Activated B cell treated with CpG ODN at 0.5 μM for 24 hours (primary cell): Measurements from ENCODE around the gene ZMYND15. TPM values are rescaled to one million over a fixed set of nuclear protein-coding genes. Genes with fewer than 3 reads are reported as not detected.

Experiments
- ATAC-seq: fragments of 200-7000 bp; cut with Tn5 transposase; one replicate; pipeline ENCODE4 v1.10.0; 2021; ENCODE audit warnings: low read depth, mild to moderate bottlenecking, moderate library complexity
- CTCF ChIA-PET: fragments of 350-600 bp; sonication (Branson Sonifier 250); formaldehyde crosslinking; loops from one replicate; lab custom pipeline; 2021; ENCODE audit warnings: antibody characterized with exemption; lab: Charles Lee
- POLR2A ChIA-PET: fragments of 350-600 bp; sonication (Branson Sonifier 250); formaldehyde crosslinking; loops from one replicate; lab custom pipeline; 2021; ENCODE audit warnings: antibody characterized with exemption; lab: Charles Lee
- DNase-seq: peaks from one replicate; pipeline ENCODE4 v3.0.0; 2022
- H3K27ac Mint-ChIP-seq: one replicate; pipeline ENCODE4 v1.8.0; 2020; ENCODE audit warnings: mixed read lengths
- H3K27me3 Mint-ChIP-seq: one replicate; pipeline ENCODE4 v1.8.0; 2021; ENCODE audit warnings: mixed read lengths
- H3K36me3 Mint-ChIP-seq: one replicate; pipeline ENCODE4 v1.8.0; 2021; ENCODE audit warnings: low read depth, mixed read lengths
- H3K4me1 Mint-ChIP-seq: one replicate; pipeline ENCODE4 v1.8.0; 2021; ENCODE audit warnings: mixed read lengths
- H3K4me3 Mint-ChIP-seq: one replicate; pipeline ENCODE4 v1.8.0; 2020; ENCODE audit warnings: mild to moderate bottlenecking, mixed read lengths
- H3K9me3 Mint-ChIP-seq: one replicate; pipeline ENCODE4 v1.8.0; 2020; ENCODE audit warnings: mixed read lengths
- intact Hi-C: fragments of 100-400 bp; cut with micrococcal nuclease; formaldehyde crosslinking; loops from one replicate; pipeline ENCODE4 v1.15.1; 2024
- total RNA-seq: library from RNA; stranded (reverse); gene quantifications from 2 replicates; pipeline ENCODE4 v1.2.3, GENCODE V29; 2022
- TF ChIP-seq, protein P1 (sequence below): fragments of 200-600 bp; IDR thresholded peaks from one replicate; pipeline ENCODE4 v1.8.0; 2022; ENCODE audit warnings: antibody characterized with exemption, mild to moderate bottlenecking

Gene ZMYND15
- total RNA-seq, 1 donor from 2014 or later: 0.31 TPM

DNA sequence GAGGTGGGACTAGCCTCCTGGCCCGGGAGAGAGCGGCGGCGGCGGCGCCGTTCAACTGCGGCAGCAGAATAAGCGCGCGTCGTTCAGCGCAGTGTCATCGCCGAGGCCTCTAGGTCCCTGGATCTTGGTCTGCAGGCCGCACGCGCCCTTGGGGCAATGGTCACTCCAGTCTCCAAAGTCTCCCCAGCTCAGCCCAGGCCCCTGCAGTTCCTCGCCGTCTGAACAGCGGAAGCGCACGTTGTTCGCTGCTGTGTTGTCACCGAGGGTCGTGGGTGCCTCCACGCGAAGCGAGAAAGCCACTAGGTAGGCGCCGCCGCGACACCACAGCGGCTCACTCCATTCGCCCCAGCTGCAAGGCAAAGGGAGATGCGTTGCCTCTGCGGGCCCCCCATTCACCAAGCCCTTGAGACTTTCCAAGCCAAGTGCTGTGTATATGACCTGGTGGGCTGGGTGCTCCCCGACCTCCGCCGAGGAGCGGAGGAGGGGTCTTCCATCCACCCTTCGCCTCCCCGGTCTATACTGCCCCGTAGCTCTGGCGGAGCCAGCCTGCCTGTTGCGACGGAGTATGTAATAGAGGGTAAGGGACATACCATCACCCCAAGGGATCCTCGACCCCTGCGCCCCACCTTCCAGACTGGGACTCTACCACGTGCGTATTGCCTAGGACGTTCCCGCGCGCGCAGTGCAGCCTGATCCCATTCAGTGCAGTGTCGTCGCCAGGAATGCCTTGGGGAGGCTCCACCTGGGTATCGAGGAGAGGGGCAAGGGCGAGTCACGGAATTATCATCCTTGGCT is 45.9 kb downstream of the ZMYND15 start:
- intact Hi-C loops: loop anchor here (1.0 kb wide), 1 partner anchor 75 kb away; the partner anchor contains the start of gene ARRB2
- Mint-ChIP-seq H3K4me1 (peaks cover 14% of the 10 kb centered on the region), H3K9me3 (no peaks in the 10 kb centered on the region), H3K27ac (no peak overlapping the region), H3K36me3 (no peaks in the 10 kb centered on the region), H3K4me3 (peak overlapping the region; percentile 28), H3K27me3 (peaks cover 36% of the 10 kb centered on the region)
- DNase-seq (no peak), ATAC-seq (no peak)
- ChIA-PET CTCF (no interaction called here), POLR2A (no interaction called here)
- TF ChIP-seq, protein P1, sequence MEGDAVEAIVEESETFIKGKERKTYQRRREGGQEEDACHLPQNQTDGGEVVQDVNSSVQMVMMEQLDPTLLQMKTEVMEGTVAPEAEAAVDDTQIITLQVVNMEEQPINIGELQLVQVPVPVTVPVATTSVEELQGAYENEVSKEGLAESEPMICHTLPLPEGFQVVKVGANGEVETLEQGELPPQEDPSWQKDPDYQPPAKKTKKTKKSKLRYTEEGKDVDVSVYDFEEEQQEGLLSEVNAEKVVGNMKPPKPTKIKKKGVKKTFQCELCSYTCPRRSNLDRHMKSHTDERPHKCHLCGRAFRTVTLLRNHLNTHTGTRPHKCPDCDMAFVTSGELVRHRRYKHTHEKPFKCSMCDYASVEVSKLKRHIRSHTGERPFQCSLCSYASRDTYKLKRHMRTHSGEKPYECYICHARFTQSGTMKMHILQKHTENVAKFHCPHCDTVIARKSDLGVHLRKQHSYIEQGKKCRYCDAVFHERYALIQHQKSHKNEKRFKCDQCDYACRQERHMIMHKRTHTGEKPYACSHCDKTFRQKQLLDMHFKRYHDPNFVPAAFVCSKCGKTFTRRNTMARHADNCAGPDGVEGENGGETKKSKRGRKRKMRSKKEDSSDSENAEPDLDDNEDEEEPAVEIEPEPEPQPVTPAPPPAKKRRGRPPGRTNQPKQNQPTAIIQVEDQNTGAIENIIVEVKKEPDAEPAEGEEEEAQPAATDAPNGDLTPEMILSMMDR: no peak

DNA sequence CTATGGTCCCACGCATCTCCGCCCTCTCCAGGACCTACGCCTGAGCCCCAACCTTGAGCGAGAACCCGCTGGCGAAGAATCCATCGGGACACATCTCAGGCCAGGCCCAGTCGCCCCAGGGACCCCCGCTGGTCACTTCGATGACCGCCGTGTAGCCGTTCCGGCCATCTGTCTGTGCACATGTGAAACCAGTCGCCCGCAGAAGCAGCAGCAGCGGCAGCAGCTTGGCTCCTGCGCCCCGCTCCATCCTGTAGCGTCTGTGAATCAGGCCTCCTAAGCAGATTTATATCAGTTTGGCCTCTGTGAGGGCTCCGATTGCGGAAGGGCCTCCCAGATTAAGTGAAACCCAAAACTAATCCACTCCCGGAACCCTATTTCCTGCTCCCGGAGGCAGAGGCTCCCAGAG is 46.5 kb downstream of the ZMYND15 start, which contains the start of gene VMO1:
TSS of gene VMO1 (minus strand) at position 259 of the 406 bp plus-strand sequence. CDS start at position 247, 12 bp downstream.
- intact Hi-C loops: no loop called here
- Mint-ChIP-seq H3K27me3 (peaks cover 36% of the 10 kb centered on the region), H3K4me3 (peak within 1 kb of the TSS; percentile 28), H3K36me3 (no peaks in the 10 kb centered on the region), H3K9me3 (no peaks in the 10 kb centered on the region), H3K27ac (no peak within 1 kb of the TSS), H3K4me1 (peaks cover 17% of the 10 kb centered on the region)
- TF ChIP-seq, protein P1: no peak
- ATAC-seq (no peak), DNase-seq (no peak)
- POLR2A ChIA-PET: no interaction called here
- CTCF ChIA-PET: no interaction called here

DNA sequence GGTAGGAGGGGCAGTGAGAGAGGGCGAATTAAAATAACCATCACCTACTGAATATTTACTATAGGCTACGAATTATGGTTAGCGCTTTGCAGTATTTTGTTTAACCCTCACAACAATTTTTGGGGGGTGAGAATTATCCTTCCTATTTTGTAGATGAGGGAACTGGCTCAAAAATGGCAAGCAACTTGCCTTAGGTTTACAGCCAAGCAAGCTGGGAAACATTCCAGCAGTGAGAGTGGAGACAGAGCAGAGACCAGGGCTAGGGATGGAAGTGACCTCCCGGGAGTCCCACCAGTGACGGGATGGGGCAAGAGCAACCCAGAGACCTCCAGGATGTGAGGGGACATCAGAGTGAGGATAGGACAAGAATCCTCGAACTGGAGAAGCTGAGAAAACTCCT is 46.9 kb downstream of the ZMYND15 start:
- no peak for DNase-seq
- TF ChIP-seq, protein P1: no peak
- ChIA-PET POLR2A (interaction anchor here (0.9 kb wide), 1 partner anchor 113 kb away, joined by 3 read pairs; the partner anchor contains the start of gene C17orf107), CTCF (no interaction called here)
- no peak overlapping the region for H3K4me3 Mint-ChIP-seq
- H3K27ac Mint-ChIP-seq: no peak overlapping the region
- H3K9me3 Mint-ChIP-seq: no peaks in the 10 kb centered on the region
- intact Hi-C loops: no loop called here
- peaks cover 19% of the 10 kb centered on the region for H3K4me1 Mint-ChIP-seq
- ATAC-seq: no peak
- H3K36me3 Mint-ChIP-seq: no peaks in the 10 kb centered on the region
- peaks cover 36% of the 10 kb centered on the region for H3K27me3 Mint-ChIP-seq

DNA sequence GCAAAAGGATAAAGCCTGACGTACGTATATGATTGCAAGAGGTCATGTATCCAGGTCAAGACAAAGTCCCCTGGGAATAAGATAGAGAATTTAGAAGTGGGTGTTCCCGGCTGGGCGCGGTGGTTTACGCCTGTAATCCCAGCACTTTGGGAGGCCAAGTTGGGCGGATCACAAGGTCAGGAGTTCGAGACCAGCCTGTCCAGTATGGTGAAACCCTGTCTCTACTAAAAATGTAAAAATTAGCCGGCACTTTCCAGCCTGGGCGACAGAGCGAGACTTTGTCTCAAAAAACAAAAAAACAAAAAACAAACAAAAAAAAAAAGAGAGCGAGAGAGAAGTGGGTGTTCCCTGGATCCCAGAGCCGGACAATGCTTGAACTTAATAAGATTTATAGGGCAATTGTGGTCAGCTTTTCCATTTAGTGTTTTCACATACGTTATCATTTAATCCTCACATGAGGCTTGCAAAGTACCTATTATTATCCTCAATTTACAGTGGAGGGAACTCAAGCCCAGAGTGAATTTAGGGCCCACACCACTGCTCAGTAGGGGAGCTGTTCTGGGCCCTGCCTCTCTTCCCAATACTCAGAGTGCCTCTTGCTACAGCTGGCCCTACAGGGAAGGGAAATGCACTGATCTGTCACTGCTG is 48.6 kb downstream of the ZMYND15 start:
- peak overlapping the region; percentile 20 for H3K4me3 Mint-ChIP-seq
- TF ChIP-seq, protein P1: no peak
- H3K27me3 Mint-ChIP-seq: peaks cover 29% of the 10 kb centered on the region
- H3K4me1 Mint-ChIP-seq: peaks cover 19% of the 10 kb centered on the region
- H3K36me3 Mint-ChIP-seq: no peaks in the 10 kb centered on the region
- ChIA-PET POLR2A (interaction anchor here (0.6 to 2.4 kb wide), 4 partner anchors 19 to 101 kb away, joined by 6 to 20 read pairs (median 8); partner anchors contain the start of genes MED11, PELP1 and PLD2), CTCF (interaction anchor here (0.6 to 1.7 kb wide), 2 partner anchors 32 to 111 kb away, joined by 3 to 4 read pairs; no protein-coding TSS in a partner anchor)
- no peak overlapping the region for H3K27ac Mint-ChIP-seq
- H3K9me3 Mint-ChIP-seq: no peaks in the 10 kb centered on the region
- ATAC-seq (no peak), DNase-seq (no peak)
- intact Hi-C loops: no loop called here
